Stimulated activated CD4-positive, alpha-beta T cell treated with anti-CD3 and anti-CD28 coated beads, Interleukin-1b, Interleukin-23, amount 100 ng/mL, for 1 hour (primary cell): ENCODE measurements around the gene BPGM.

Experiments
- DNase-seq, 2 donors: peaks; one replicate each; pipeline ENCODE4 v3.0.0-alpha.2; 2020; ENCODE audit warnings: low read depth in 2 of 2

The BPGM gene

GRCh38 chr7:134697205-134697886 is 50.7 kb downstream of the BPGM start:
- DNase-seq: no peak

- DNase-seq: no peak
Measured at GRCh38 chr7:134698481-134698880, 51.8 kb downstream of the BPGM start.

- no peak for DNase-seq
Measured at GRCh38 chr7:134699021-134699818, 52.6 kb downstream of the BPGM start.

- no peak for DNase-seq
Measured at GRCh38 chr7:134699899-134700298, 53.2 kb downstream of the BPGM start.

DNA sequence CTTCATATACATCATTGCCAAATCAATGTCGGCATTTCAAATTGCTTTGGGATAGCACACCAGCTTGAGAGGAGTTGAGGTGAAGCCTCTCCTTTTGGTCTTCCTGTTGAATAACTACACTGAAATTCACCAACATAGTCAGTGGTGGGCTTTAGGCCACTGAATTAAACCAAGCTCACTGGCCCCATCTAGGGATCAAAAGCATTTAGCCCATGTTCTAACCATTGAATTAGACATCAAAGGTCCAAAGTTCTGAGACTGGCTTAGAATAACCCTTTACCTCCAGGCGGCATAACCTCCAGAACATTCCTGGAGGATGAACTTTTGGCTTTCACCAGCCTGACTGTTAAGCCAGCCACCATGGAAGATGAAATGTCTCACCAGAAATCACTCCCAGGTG is 54.6 kb downstream of the BPGM start:
- DNase-seq: no peak

- no peak for DNase-seq
Measured at GRCh38 chr7:134702366-134703240, 56.0 kb downstream of the BPGM start.

DNA sequence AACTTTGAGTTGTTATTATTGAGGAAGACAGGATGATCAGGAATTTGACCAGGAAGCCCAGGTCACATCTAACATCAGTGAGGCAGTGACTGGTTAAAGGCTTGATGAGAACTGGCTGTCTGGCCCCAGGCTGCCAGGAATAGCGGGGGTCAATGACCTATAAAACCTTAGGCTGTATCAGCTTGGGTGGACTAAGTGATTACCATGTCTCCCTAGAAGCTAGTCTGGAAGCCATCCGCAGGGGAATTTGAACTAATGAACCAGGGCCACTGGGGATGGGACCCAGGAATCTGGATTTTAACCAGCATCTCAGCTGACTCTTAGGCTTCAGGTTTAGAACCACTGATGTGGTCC is 56.6 kb downstream of the BPGM start:
- no peak for DNase-seq

DNA sequence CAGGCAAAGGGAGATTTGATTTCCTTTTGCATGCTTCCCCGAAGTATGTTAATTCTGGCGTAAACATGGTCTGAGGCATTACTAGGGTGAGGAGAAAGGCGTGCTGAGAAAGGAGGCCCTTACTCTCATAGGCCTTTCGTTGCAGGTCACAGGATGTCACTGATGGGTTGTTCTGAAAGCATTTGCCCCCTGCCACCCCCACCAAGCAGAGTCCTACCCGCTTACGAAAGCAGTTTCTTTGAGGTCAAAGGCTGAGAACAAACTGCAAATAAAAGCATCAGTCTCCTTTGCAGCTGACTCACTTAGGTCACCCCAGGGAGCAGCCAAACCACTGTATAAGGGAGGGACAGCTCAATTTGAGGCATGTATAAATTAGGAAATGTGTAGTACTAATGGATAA is 57.1 kb downstream of the BPGM start:
- no peak for DNase-seq

GRCh38 chr7:134704827-134705226 is 58.2 kb downstream of the BPGM start:
- DNase-seq: no peak

GRCh38 chr7:134705716-134706115 is 59.1 kb downstream of the BPGM start:
- no peak for DNase-seq

DNA sequence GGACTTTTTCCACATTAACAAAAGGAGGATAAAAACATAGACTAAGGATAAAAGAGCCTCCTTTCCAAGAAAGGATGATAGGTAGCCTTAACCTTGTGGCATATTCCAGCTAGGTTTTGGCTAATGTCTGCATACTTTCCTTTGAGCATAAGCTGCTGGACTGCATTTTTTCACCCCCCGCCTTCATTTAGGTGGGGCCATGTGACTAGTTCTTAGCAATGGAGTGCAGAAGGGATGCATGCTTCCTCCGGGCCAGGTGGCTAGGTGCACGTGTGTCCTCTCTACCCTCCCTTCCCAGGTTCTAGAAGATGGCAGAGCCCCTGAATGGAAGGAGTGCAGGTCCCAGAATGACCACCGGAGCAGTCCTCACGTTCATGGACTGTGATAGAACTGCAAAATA is 59.8 kb downstream of the BPGM start:
- no peak for DNase-seq

- no peak for DNase-seq
Measured at GRCh38 chr7:134707663-134708378, 61.2 kb downstream of the BPGM start.

DNA sequence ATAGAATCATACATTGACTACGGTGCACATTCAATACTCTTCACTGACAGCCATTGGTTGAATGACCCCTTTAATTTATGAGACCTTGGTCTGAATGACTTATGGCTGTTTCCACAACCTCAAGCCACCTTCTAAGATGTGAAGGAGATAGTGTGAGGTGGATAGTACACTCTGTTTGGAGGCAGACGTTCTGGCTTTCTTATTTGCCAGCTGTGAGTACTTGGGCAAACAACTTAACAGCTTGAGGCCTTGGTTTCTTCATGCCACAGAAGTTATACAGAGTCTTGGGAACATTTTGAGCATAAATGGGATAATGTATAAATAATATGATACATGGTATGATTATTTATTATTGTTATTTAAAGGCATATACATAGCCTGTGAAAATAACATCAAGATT is 62.0 kb downstream of the BPGM start:
- DNase-seq: no peak

GRCh38 chr7:134709197-134709596 is 62.5 kb downstream of the BPGM start:
- DNase-seq: no peak

- DNase-seq: no peak
Measured at GRCh38 chr7:134710511-134710853, 63.8 kb downstream of the BPGM start.

- peak in 1 of 2 donors; percentile 26 for DNase-seq
Measured at GRCh38 chr7:134710854-134711624, 64.4 kb downstream of the BPGM start.

DNA sequence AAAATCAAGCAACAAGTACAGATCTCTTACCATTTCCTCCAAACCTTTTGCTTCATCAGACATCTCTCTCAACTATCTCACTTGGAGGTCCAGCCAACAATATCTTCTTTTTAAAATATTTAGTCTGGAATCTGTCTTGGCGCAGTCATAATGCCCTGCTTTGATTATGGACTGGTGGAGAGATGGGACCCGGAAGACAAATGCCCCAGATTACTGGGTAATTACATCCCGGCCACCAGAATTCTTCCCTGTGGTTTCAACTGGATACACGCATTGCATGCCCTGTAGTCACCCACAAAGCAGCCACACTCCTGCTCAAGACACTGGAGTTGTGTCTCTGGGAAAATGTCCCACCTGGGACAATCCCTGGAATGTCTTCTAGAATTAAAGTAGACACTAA is 65.5 kb downstream of the BPGM start:
- DNase-seq: no peak

DNA sequence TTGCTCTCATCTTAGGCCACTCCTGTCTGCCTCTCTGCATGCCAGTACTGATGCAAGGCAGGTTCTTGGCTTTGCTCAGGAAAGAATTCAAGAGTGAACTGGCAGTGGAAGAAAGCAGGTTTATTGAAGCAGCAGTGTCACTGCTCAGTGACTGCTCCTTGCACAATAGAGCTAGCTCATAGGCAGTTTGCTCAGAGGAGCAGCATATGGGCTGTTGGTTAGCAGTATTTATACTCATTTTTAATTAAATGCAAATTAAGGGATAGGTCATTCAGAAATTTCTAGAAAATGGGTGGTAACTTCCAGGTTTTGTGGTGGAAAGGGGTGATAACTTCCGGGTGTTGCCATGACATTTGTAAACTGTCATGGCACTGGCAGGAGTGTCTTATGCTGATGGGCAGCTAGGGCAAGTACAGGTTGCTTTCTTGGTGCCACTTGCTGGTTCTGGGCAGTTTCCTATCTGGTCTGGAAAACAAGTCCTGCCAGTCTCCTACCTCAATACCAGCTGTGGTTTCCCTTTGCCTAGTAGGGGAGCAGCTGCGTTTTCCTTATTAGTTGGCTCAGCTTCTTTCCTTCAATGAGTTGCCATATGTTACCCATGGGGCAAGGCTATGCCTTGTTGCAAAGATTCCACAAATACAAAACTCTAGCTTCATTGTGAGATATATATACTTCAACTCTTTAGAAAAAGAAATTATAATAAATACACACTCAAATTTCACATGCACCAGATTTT is 68.0 kb downstream of the BPGM start:
- no peak for DNase-seq

GRCh38 chr7:134718211-134718875 is 71.7 kb downstream of the BPGM start:
- no peak for DNase-seq
